GM19025 (cell line): ENCODE results near the gene TEAD1.

Source experiments
- ATAC-seq: cut with Tn5 transposase; IDR thresholded peaks from one replicate; pipeline ENCODE4 v1.9.1; 2021; ENCODE audit warnings: mild to moderate bottlenecking, low read depth, moderate library complexity; ENCODE audit not compliant: unreplicated experiment

Gene TEAD1

DNA sequence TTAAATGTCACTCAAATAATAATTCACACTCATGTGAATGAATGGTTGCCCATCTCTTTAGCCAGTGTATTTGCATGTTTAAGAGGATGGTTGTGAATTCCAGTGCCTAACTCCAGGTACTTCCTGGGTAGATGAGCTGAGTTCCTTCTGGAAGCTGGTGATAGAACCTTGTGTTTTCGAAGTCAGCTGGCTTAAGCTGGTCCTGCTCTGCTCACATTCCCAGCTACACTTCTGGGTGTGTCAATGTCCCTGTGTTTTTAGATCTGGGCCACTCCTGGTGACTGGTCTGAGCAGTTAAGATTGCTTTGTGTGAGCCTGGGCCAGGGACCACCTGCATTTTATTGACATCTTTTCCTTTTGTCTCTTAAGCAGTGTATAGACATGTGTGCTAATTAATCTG, 10.6 kb downstream of the TEAD1 start:
- no peak for ATAC-seq

- ATAC-seq: no peak
These were observed 11.0 kb downstream of the TEAD1 start for GRCh38 chr11:12685229-12685628.

DNA sequence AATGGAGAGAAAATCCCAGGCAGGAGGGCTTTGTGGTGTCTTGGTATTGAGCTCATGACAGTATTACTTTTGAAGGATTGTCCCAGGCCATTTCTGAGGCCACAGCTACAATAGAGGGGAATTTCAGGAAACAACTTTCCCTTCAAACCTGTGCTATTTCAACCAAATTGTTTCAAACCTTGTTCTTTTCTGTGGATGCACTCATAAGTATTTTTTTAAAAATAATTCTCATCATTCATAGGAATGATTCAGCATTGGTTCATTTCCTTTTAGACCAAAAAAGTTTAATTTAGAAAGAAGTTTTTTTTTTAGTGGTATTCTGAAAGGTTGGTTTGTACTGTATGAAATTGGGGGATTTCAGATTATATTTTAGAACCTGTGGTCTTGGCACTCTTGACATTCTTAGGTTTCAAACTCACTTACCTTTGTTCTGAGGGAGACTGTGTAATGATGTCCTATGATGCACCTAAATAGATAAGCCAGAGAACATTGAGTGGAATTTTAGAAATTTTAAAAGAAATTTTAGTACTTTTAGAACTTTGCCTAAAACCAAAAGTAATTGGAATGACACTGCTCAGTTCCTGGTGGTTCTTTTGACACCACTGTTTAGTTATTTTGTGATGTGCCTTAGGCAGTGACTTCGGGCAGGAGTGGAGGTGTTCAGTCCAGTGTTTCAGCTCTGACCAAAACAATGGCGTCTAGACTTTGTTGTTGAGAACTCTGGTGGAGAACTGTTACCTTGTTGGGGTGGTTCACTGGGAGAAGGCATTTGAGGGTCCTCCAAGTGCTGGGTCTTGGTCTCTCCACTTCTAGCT, 12.2 kb downstream of the TEAD1 start:
- ATAC-seq: no peak

DNA sequence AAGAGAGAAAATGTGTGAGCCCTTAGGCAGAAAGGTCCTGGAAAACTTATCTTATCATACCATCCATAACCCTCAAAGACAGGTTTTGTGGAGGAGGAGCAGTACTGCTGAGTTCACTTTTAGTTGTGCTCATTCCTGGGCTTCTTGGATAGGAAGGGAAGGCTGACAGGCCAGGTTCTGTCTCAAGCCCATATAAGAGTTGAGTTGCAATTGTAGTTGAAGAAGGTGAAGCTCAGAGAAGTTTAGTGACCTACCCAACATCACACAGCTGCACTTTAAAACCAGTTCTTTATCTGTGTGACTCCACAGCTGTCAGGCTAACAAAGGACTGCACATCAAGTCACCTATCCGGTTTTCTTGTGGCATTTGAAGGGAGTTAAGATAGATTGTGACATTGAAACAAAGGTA, 13.0 kb downstream of the TEAD1 start:
- no peak for ATAC-seq

GRCh38 chr11:12687740-12688139, 13.5 kb downstream of the TEAD1 start:
- no peak for ATAC-seq

DNA sequence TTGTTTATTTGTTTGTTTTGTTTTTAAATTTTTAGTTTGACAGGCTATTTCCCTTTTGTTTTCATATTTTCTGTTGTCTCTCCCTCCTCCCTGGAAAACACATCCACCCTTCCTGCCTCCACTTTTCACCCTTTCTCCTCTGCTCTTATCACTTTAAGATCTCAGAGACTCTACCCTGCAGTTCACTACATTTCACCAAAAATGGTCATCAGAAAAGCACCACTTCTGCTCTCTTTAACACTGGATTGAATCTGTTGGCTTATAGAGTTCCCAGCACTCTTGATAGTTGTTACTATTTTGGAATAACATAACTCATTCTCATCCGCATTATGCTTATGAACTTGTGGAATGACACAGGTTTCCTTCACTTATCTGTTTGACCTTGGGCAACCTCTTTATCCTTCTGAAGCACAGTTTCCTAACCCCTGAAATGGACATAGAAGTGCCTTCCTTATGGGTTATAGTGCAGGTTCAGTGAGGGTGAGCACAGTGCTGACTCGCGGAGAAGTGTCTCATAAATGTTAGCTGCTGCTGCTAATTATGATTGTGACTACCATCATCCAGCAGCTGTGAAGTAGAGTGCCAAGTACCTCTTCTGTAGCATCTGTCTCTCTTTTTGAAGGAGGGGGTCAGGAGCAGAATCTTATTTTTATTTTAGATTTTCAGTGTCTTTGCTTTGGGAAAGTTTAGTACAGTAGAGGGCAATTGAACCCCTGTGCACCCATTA, 15.0 kb downstream of the TEAD1 start:
- no peak for ATAC-seq

DNA sequence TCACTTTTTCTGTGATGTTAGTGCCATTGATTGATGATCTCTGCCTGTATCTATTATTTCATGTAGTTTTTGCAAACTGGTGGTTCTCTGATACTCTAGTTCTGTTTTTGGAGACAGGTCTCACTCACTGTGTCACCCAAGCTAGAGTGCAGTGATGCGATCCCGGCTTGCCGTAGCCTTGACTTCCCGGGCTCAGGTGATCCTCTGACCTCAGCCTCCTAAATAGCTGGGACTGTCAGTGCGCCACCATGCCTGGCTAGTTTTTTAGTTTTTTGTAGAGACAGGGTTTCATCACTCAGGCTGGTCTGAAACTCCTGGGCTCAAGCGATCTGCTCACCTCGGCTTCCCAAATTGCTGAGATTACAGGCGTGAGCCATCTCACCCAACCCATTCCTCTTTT, 16.4 kb downstream of the TEAD1 start:
- ATAC-seq: no peak

DNA sequence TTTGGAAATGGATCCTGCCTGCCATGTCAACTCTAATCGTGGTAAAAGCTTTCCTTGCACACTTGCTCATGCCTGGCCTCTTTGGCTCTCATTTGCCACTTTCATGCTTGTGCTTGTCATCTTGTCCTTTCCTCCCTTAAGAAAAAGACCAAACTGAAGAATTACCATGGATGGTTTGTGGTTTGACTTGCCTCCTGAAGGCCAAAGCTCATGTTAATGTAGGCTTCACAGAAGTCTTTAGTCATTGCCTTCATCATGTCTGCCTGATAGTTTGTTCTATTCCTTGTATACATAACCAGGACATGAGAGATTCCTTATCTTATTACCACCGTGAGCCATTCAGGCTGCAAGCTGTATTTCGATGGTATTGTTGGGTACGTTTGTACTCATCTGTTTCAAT, 17.3 kb downstream of the TEAD1 start:
- ATAC-seq: no peak

GRCh38 chr11:12692229-12693075, 18.2 kb downstream of the TEAD1 start:
- no peak for ATAC-seq

DNA sequence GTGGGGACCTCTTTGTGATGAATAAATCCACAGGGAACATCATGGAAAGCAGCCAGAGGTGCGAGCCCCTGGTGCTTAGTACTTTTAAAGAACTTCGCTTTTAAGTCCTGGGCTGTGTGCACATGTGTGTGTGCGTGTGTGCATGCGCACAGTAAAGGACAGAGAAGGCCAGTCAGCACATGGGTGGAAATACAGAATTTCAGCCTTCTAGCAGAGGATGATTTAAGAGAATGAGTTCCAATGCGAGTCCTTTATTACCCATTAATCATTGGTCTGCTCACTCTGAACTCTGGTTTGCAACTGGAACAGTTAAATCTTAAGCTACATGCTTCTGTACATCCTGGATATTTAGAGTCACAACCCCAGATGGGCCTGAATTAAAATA, 18.9 kb downstream of the TEAD1 start:
- ATAC-seq: no peak

DNA sequence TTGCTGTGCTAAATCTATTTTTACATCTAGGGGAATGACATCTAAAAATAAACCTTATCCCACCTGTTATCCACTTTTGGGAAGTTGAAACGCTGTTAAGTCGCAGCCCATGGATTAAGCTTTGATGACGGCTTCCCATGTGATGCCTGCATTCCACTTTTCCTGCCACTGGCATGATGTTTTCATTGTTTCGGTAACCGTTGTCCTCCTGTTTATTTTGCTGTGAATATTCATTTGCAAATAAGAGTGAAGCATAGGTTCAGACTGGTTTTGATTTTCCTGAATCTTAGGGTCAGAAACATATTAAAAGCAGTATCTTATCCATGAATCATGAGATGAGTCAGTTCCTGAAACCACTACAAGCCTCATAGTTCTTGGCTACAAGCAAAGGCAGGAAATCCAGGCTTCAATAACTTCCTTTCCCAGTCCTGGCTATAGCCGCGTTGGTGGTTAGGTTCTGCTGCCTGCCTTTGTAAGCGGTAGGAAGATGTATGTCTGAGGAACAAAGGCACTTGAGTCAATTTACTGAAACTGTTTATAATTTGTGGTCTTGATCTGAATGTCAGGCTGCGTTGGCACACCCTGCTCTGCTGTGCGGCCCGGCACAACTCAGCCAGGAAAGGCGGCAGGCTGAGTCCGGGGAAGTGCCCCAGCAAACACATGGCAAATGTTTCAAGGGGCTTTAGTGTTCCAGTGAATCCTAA, 19.4 kb downstream of the TEAD1 start:
- ATAC-seq: no peak

- ATAC-seq: no peak
These were observed 19.9 kb downstream of the TEAD1 start for GRCh38 chr11:12694183-12694531.

GRCh38 chr11:12695221-12695794, 21.1 kb downstream of the TEAD1 start:
- ATAC-seq: no peak

DNA sequence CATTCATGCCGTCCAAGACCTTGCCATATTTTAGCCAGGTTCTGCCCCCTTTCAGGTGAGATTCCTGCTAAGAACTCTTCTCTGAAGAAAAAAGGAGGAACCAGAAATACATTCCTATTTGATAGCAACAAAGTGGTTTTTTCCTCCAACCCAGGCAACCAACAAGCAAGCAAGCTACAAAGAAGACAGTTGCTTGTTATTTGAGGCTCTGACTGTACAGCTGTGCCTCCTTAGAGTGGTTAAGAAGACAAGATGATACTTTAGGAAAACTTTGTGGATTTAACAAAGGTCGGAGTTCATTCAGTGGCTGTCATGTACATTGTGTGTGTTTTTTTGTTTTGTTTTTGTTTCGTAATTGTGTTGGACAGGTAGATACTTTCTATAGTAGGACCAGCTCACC, 21.7 kb downstream of the TEAD1 start:
- no peak for ATAC-seq

- ATAC-seq: no peak
These were observed 22.8 kb downstream of the TEAD1 start for GRCh38 chr11:12696911-12697581.

DNA sequence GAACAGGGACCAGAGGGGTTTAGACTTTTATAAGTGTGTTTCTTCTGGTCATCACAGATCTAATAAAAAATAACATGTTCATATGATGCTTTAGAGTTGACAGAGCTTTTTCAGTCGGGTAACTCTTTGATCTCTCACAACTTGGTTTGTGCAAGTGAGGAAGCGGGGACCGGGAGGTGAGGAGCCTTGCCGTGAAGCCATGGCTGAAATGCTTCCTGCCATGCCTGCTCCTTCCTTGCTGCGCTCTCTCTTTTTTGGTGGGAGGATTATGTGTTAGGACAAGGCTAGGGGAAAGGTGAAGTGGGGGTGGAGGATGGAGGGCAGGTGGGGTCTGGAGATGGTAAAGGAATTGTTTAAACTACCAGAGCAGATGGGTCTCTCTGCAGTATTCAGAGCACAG, 23.8 kb downstream of the TEAD1 start:
- ATAC-seq: no peak

- no peak for ATAC-seq
These were observed 27.8 kb downstream of the TEAD1 start for GRCh38 chr11:12701811-12702592.

GRCh38 chr11:12702999-12703453, 28.8 kb downstream of the TEAD1 start:
- no peak for ATAC-seq

- ATAC-seq: no peak
These were observed 29.8 kb downstream of the TEAD1 start for GRCh38 chr11:12704049-12704448.
